T-helper 2 cell treated with Interferon-gamma antibody and Interleukin-4, amounts not matched to agents 100 ng/mL and 5 ng/mL, for 36 hours (primary cell): Measurements from ENCODE around the gene CCDC28B. TPM values are rescaled to one million over a fixed set of nuclear protein-coding genes. Genes with fewer than 3 reads are reported as not detected.

Experiments used
- intact Hi-C: fragments of 100-400 bp; cut with micrococcal nuclease; formaldehyde crosslinking; loops from one replicate; pipeline ENCODE4 v1.15.1; 2023
- total RNA-seq: library from RNA; stranded (reverse); gene quantifications from 2 replicates; pipeline ENCODE4 v1.2.3, GENCODE V29; 2022

The CCDC28B gene
- total RNA-seq, 1 donor from 2014 or later, result 35.5 TPM

- intact Hi-C loops, result no loop called here
Measured at GRCh38 chr1:32220746-32221580, 20.6 kb downstream of the CCDC28B start.

GRCh38 chr1:32221581-32221979 lies 21.2 kb downstream of the CCDC28B start:
- intact Hi-C loops, result no loop called here

- intact Hi-C loops, result loop anchor here (1.0 to 2.0 kb wide), 4 partner anchors 21 to 69 kb away; partner anchors contain the start of genes CCDC28B and TXLNA
Measured at GRCh38 chr1:32221980-32222755, 21.8 kb downstream of the CCDC28B start, which contains the start of the genes EIF3I and TMEM234. TSS of gene EIF3I (plus strand) at chr1:32222407. CDS start at chr1:32222442, 35 bp downstream. TSS of gene TMEM234 (minus strand) at chr1:32222353. CDS start at chr1:32222322, 31 bp downstream.

GRCh38 chr1:32223683-32224082 lies 23.3 kb downstream of the CCDC28B start:
- intact Hi-C loops, result loop anchor here (2.0 kb wide), 2 partner anchors 23 to 67 kb away; partner anchors contain the start of gene CCDC28B

- intact Hi-C loops, result no loop called here
Measured at GRCh38 chr1:32224285-32224684, 23.9 kb downstream of the CCDC28B start.

- intact Hi-C loops, result no loop called here
Measured at GRCh38 chr1:32228771-32229170, 28.4 kb downstream of the CCDC28B start.

GRCh38 chr1:32231843-32232432 lies 31.5 kb downstream of the CCDC28B start:
- intact Hi-C loops, result no loop called here

DNA sequence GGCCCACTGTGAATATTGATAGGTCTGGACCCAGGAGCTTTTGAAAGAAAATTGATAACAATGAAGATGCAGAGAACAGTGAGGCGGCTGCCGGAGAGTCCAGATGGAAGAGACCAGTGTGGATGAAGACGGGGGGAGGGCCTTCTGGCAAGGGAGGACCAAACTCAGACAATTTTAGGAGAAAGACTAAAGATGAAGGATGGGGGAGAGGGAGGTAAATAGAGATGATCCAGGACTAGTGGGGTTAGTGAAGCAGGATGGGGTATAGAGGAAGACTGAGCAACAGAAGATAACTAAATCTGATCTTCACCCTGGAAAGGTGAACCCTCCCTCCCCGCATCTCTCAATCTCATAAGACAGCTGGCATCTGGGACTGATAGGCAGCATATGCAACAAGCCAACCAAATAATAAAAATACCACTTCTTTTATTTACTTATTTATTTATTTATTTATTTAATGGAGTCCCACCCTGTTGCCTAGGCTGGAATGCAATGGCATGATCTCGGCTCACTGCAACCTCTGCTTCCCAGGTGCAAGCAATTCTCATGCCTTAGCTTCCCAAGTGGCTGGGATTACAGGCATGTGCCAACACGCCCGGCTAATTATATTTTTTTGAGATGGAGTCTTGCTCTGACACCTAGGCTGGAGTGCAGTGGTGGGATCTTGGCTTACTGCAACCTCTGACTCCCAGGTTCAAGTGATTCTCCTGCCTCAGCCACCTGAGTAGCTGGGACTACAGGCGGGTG lies 32.3 kb downstream of the CCDC28B start:
- intact Hi-C loops, result no loop called here

- intact Hi-C loops, result no loop called here
Measured at GRCh38 chr1:32234792-32235191, 34.4 kb downstream of the CCDC28B start.

DNA sequence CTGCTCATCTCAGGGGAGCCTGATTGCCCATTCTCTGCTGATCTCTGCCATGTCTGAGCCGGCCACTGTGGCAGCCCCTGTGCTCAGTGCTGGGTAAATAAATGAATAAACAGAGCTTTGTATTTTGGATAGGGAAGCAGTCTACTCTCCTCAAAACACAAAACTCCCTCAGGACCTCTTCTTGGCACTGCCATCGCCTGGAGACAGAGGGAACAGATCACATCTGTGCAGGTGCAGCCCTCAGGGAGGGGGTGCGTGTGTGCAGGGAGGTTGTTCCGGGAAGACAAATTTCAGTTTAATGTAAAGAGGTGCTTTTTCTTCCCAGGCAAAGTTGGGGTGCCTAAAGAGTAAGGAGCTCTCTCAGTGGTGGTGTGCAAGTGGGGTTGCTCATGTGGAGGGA lies 38.9 kb downstream of the CCDC28B start:
- intact Hi-C loops, result no loop called here

DNA sequence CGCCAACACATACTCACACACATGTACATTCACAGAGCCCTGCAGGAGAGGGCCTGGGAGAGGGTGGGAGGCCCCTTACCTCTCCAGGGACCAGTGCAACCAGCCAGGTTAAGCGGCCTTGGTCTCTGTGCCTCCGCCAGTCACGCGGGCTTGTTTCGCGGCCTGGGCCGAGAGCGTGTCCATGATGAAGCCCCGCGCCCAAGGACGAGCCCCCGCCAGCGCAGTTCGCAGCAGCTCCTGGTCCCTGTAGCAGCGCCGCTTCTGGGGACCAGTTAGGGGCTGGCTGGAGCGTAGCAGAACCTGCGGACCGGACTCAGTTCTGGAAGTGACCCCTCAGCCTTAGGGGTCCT lies 39.4 kb downstream of the CCDC28B start:
- intact Hi-C loops, result no loop called here

DNA sequence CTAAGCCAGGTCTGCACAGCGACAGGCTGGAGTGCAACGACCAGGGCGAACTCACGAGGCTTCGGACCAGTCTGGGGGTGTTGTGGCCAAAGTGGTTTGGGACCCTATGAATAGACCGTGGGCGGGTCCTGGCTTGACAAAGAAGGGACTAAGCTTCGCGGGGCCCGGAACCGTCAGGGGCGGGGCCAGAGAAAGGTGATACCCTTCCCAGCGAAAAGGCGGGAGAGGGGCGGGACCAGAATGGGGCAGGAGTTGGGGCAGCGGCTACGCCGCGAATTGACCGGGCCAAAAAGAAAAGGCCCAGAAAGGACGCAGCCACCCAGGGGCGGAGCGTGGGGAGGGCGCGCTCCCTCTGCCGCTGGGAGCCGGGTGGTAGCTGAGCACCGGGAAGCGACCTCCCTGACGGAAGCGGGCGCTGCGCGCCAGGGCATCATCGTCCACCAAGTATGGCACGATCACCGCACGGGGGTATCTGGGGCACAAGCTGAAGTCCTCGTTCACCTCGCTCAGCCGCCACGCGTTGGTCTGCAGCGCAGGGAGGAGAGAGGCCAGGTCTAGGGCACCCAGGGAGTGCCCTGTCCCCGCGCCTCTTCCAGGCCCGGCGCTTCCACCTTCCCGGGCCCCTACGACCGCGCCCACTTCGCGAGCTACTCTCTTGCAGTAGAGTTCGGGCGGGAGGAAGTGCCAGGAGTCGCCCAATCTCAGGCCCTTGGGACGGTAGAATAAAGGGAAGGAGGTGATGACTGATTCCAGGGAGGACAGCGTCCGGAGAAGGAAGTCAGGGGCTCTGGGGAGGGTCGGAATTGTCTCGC lies 40.0 kb downstream of the CCDC28B start:
- intact Hi-C loops, result no loop called here

DNA sequence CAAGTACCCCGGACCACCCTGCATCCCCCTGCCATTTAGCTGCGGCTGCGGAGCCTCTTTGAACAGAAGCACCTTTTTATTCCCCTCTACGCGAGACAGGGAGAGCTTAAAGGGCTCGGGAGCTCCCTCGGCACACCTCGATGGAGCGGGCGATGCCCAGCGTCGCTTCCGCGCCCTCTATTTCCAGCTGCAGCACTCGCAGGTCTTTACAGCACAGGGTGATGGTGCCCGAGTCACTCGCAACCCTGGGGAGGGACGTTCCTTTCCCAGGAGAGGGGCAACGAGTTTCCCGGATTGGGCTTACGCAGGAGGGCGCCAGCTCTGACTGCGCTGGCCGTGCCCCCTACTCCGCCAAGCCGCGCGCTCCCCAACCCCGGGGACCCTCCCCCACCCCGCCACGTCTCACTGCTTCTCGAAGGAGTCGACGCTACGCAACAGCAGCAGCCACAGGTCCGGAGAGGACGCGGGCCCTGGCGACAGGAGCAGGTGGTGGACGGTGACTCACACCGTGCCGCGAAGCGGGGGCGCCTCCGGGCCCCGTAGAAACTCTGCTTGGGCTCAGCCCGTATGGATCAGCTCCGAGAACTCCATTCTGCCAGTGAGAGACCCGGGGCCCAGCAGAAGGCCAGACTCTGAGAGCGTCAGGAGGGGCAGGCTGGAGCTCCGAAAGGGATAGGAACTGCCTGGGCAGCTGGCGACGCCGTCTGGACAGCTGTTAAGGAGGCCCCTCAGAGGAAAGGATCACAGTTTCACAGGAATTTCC lies 40.8 kb downstream of the CCDC28B start:
- intact Hi-C loops, result no loop called here

GRCh38 chr1:32242341-32242851 lies 42.0 kb downstream of the CCDC28B start:
- intact Hi-C loops, result no loop called here

DNA sequence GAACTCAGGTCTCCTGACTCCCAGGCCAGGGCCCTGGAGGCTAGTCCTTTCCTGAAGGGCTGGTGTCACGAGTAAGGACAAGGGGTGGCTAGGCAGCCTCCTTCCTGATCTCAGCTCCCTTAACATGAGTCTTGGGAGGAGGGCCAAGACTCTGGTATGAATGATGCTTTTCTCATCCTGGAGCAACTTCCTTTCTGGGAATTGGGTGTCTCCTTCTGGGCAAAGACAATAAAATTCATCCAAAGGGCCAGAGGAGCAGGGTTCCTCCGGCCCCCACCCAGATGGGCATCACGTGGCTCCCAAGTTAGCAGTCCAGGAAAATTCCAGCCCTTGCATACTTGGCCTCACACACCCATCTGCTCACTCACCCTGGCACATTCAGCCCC lies 46.5 kb downstream of the CCDC28B start, which contains the start of gene FAM167B:
TSS of gene FAM167B (plus strand) at position 335 of the 386 bp plus-strand sequence. CDS start 200 bp downstream, outside the sequence.
- intact Hi-C loops, result no loop called here

GRCh38 chr1:32247452-32247851 lies 47.1 kb downstream of the CCDC28B start:
- intact Hi-C loops, result no loop called here

DNA sequence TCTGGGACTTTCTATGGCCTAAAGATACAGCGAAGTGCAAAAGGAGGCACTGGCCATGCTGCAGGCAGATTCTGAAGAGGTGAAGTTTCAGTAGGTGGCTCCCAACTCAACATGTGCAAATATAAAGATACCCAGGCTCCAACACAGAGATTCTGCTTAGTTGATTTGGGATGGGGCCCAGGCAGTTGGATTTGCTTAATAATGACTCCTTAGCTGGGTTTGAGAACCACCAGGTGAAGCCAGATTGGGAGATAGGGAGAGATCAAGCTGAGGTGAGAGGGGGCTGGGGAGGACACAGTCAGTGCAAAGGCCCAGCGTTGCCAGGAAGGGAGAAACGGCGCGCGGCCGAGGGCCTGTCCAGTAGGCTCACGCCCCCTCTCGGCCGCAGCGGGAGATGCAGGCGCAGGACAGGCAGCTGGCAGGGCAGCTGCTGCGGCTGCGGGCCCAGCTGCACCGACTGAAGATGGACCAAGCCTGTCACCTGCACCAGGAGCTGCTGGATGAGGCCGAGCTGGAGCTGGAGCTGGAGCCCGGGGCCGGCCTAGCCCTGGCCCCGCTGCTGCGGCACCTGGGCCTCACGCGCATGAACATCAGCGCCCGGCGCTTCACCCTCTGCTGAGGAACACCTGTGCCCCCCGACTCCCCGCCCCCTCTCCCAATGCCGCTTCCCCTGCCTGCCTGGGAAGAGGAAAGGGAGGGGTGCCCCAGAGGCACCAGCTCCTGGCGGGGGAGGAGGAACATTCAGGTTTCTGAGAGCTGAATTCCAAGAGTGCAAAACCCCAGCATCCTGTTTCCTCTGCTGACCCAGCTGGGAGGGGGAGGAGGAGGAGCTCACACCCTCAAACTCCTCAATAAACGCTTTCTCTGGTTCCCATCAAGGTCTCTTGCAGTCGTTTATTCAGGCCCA lies 47.8 kb downstream of the CCDC28B start:
- intact Hi-C loops, result loop anchor here (2.0 kb wide), 1 partner anchor 43 kb away; no protein-coding TSS in a partner anchor
